Neural progenitor cell (in vitro differentiated cells): ENCODE measurements around the gene CIRBP.

Experiments
- CTCF ChIP-seq: fragments of 200-600 bp; sonication (generic); IDR thresholded peaks from 2 replicates; pipeline ENCODE4 v1.5.1; 2017; ENCODE audit warnings: antibody characterized with exemption, mild to moderate bottlenecking
- EZH2 ChIP-seq: fragments of 200-600 bp; sonication (generic); IDR thresholded peaks from 2 replicates; pipeline ENCODE4 v1.6.1; 2017; ENCODE audit warnings: antibody characterized with exemption, mild to moderate bottlenecking, moderate library complexity
- EZH2phosphoT487 ChIP-seq: fragments of 200-600 bp; sonication (generic); IDR thresholded peaks from 2 replicates; pipeline ENCODE4 v1.6.1; 2017; ENCODE audit warnings: antibody characterized with exemption

GRCh38 chr19:1271528-1272422, 2.6 kb downstream of the CIRBP start:
- TF ChIP-seq EZH2phosphoT487 (no peak), CTCF (no peak), EZH2 (no peak)
